Activated CD4-positive, CD25-positive, alpha-beta regulatory T cell (primary cell): ENCODE data around the gene SMARCC1.
A peak's percentile ranks its signal among the peaks of the same experiment; 100 is the strongest.
"Not testable (repeated sequence)": the region's sequence is repeated elsewhere in the genome, so short reads cannot be mapped to it uniquely, and the experiment has no call there.

Experiments
- DNase-seq, 4 experiments: peaks; one replicate each; lab custom pipeline; 2025; lab: John Stamatoyannopoulos, UW

The SMARCC1 gene

GRCh38 chr3:47781685-47782445, at the start of gene SMARCC1:
Gene SMARCC1 (minus strand): TSS chr3:47781893. CDS start chr3:47781797, 96 bp downstream.
- DNase-seq, result peak; percentile 93 to 97 (median 96)

- not testable (repeated sequence) for DNase-seq
Observed at GRCh38 chr3:47829482-47829881, 47.8 kb upstream of the SMARCC1 start.

- no peak for DNase-seq
Observed at GRCh38 chr3:47825590-47825989, 43.9 kb upstream of the SMARCC1 start.

GRCh38 chr3:47824541-47825473, 43.1 kb upstream of the SMARCC1 start:
- DNase-seq, result peak; percentile 53 to 74 (median 62)

- DNase-seq, result no peak
Observed at GRCh38 chr3:47817609-47818008, 35.9 kb upstream of the SMARCC1 start.

- DNase-seq, result no peak
Observed at GRCh38 chr3:47813551-47814177, 32.0 kb upstream of the SMARCC1 start.

GRCh38 chr3:47804577-47804976, 22.9 kb upstream of the SMARCC1 start:
- DNase-seq, result no peak

GRCh38 chr3:47803480-47804025, 21.9 kb upstream of the SMARCC1 start:
- DNase-seq, result no peak

GRCh38 chr3:47802734-47803479, 21.2 kb upstream of the SMARCC1 start, which contains the start of gene DHX30:
Gene DHX30 (plus strand): TSS chr3:47803138. CDS start chr3:47810684, 7,546 bp downstream.
- peak; percentile 66 to 74 (median 70) for DNase-seq

GRCh38 chr3:47799733-47800132, 18.0 kb upstream of the SMARCC1 start:
- DNase-seq, result no peak

- no peak for DNase-seq
Observed at GRCh38 chr3:47794544-47794943, 12.9 kb upstream of the SMARCC1 start.

GRCh38 chr3:47792699-47793098, 11.0 kb upstream of the SMARCC1 start:
- DNase-seq, result no peak

GRCh38 chr3:47791193-47791855, 9.6 kb upstream of the SMARCC1 start:
- DNase-seq, result no peak

GRCh38 chr3:47783673-47784072, 2.0 kb upstream of the SMARCC1 start:
- DNase-seq, result no peak

- DNase-seq, result no peak
Observed at GRCh38 chr3:47782446-47783308, 984 bp upstream of the SMARCC1 start.

GRCh38 chr3:47780741-47781684, 680 bp downstream of the SMARCC1 start:
- peak; percentile 36 to 47 (median 43) for DNase-seq

GRCh38 chr3:47778746-47779145, 2.9 kb downstream of the SMARCC1 start:
- no peak for DNase-seq

- no peak for DNase-seq
Observed at GRCh38 chr3:47772788-47773187, 8.9 kb downstream of the SMARCC1 start.

GRCh38 chr3:47772047-47772446, 9.6 kb downstream of the SMARCC1 start:
- DNase-seq, result no peak
